Stimulated activated CD4-positive, alpha-beta T cell treated with anti-CD3 and anti-CD28 coated beads, Interleukin-1b, Interleukin-23, amount 100 ng/mL, for 4 hours (primary cell): ENCODE data around the gene PSG4.
"Not testable (repeated sequence)": the region's sequence is repeated elsewhere in the genome, so short reads cannot be mapped to it uniquely, and the experiment has no call there.

Experiments used
- DNase-seq, 2 donors: peaks; one replicate each; pipeline ENCODE4 v3.0.0-alpha.2; 2020; ENCODE audit warnings: low read depth in 2 of 2

Gene PSG4

DNA sequence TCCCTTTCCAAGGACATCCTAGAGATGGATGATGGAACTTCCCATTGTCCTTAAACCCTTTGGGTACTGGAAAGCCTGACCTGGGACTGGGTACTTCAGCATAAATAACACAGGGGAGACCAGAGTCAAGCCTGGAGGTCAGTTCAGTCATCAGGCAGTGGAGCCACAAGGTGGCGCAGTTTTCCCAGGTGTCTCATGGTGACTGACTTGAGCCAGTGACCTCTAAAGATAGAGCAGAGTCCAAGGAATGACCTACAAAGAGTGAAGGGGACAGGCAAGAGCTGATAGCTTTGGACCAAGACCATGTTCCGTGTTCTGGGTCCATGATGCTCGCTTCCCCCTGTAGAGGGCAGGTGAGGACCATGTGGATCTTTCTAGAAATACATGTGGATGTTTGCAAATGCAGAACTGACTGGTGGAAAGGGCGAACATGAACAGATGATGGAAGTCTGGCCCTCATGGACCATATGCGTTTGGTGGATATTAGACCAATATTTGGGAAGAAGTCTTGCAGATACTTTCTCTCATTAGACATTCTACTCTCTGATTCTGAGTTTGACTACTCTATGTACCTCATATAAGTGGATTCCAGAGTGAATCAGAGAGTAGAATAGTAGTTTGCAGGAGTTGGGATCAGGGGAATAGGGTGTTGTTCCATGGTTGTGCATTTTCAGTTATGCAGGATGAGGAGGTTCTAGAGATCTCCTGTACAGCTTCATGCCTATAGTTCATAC lies 6.6 kb downstream of the PSG4 start:
- DNase-seq: not testable (repeated sequence)

DNA sequence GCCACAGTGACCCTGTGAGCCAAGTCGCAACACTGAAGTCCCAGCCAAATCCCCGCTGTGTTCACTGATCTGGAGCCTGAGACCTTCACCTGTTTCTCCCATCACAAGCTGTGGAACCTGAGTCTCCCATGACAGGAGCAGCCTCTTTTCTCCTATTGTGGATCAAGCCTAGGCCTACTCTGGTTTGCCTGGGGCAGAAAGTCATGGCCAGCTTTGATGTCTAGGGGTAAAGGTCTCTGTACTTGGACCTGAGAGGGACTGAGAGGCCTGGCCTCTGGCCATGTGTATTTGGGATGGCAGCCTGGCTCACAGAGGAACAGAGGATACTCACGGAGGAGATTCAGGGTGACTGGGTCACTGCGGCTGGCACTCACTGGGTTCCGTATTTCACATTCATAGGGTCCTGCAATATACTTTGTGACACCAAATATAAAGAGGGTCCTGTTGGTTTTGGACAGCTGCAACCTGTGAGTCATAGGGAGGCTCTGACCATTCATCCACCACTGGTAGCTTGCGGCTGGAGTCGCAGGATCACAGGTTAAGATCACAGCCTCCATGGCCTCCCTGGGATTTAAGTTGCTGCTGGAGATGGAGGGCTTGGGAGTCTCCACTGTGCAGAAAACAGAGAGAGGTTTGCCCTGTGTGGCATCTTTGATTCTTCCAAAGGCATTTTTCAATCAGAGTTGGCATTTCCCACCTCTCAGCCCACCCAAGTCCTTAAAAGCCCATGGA lies 7.6 kb downstream of the PSG4 start:
- not testable (repeated sequence) for DNase-seq

DNA sequence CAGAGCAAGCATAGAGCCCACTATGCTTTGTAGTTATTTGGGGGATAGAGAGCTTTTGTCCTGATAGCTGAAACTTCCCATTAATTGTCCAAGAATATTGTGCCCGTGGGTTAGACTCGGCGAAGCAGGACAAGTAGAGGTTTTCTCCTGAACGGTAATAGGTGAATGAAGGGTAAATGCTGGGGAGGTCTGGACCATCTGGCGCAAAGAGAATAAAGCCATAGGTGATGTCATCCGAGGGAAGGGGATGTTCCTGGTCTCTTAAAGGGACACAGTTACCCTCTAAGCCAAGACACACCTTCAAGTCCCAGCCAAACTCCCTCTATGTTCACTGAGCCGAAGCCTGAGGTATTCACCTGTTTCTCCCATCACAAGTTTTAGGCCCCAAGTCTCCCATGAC lies 11.0 kb downstream of the PSG4 start:
- DNase-seq: not testable (repeated sequence)

DNA sequence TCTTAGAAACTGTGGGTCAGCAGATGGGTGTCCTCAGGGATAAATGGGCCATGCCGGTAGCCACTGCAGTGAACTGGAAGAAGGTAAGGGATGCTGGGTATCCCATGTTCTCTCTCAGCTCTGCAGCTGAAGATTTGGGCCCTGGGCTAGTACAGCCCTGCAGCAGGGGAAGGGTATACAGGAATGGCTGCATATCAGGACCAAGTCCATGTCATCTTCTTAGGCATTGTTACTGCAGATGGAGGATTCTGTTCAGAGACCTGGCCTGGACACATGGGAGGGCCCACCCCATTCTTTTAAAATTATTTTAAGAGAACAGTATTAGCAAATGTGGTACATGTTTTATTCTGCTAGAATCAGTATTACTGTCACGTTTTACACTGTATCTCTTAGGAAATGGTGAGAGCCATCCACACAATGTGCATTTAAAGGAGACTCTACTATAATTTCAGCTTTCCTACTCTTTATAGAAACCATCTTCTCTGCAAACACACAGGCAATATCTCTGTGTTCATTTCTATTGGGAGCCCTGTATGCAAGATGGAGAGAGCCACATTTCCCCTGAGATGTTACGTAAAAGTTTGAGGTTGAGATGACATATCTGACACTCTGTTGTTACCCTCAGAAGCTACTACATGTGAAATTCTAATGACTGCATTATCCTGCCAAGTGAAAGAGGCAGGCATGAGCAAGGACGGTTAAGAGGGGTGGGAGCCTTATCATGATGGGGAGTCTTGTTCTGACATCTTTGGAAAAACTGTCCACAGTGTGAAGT lies 12.9 kb downstream of the PSG4 start:
- DNase-seq: not testable (repeated sequence)

DNA sequence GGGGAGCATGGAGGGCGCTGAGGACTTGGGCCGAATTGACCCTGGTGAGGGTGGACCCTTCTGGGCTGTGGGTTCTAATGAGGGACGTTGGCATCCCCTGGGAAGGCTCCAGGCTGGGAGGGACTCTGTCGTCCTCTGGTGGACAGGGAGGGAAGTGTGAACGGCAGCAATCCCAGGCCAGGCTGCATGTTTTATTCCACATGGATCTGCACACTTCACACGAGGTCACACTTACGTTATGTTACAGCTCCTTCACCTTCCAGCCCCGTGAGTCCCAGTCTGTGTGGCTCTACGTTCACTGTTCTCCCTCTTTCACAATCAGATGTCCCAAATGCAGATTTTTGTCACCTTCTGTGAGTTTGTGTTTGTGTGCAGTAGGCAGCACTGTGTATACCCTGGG lies 17.3 kb downstream of the PSG4 start:
- not testable (repeated sequence) for DNase-seq

DNA sequence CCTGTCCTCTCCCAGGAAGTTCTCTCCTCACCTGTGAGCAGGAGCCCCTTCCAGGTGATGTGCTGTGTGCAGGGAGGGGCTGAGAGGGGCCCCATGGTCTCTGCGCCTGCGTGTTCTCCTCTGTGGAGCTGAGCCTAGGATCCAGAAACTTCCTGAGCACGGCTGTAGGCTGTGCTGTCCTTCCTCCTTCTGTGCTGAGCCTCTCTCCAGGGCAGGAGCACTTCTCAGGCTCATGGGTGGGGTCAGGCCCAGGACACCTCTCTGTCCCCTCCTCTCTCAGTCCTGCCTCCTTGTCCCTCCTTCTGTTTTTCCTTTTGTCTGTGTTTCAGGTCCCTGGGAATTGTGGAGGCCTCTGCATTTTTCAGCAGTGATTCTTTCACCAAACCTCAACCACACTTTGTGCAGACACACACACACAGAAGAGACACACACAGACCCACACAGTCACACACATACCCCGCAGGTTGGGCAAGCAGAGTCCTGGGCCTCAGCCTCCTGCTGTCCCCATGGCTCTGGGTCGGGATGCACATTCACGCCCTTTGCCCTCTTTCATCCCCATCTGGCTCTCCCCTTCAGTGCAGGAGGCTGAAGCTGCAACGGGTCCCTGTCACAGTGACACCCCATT lies 19.0 kb downstream of the PSG4 start, which contains the start of gene PSG5:
TSS of gene PSG5 (minus strand) at position 226 of the 625 bp plus-strand sequence. CDS start at position 95, 131 bp downstream.
- DNase-seq: not testable (repeated sequence)

DNA sequence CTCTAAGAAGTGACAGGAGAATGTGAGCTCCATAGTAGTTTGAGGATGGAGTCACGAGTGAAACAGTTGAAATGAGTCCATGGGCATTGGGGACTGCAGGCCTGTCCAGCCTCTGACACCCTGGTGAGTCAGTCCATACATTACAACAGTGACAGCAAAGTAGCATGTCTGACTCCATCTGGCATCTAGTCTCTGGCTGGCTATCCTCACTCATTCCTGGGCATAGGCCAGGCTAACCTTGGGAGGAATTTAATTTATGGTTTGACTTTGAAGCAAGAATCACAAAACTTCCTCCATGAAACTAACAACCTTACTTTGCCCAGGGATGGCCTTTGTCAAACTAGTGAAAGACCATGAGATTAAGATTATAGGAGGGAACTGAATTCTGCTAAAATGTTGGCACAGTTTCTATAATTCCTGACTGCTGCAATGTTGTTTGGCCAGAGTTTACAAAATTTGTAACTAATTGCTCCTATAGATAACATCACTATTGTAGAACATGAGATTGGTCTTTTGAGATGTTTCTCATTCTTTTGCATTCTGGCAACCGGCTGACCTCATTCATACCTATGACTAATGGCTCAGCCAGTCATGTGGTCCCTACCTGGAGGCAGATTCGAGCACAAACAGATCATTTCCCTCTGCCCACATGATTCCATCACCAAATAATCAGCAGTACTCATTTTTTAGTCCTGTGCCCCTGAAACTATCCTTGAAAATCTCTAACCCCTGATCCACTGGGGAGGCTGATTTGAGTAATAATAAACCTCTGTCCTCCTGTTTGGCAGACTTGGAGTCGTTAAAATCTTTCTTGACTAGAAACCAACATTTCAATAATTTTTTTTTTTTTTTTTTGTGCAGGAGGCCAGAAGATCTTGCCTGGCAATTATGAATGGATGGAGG lies 23.3 kb downstream of the PSG4 start:
- DNase-seq: not testable (repeated sequence)

DNA sequence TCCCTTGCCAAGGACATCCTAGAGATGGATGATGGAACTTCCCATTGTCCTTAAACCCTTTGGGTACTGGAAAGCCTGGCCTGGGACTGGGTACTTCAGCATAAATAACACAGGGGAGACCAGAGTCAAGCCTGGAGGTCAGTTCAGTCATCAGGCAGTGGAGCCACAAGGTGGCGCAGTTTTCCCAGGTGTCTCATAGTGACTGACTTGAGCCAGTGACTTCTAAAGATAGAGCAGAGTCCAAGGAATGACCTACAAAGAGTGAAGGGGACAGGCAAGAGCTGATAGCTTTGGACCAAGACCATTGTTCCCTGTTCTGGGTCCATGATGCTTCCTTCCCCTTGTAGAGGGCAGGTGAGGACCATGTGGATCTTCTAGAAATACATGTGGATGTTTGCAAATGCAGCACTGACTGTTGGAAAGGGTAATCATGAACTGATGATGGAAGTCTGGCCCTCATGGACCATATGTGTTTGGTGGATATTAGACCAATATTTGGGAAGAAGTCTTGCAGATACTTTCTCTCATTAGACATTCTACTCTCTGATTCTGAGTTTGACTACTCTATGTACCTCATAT lies 25.8 kb downstream of the PSG4 start:
- not testable (repeated sequence) for DNase-seq

DNA sequence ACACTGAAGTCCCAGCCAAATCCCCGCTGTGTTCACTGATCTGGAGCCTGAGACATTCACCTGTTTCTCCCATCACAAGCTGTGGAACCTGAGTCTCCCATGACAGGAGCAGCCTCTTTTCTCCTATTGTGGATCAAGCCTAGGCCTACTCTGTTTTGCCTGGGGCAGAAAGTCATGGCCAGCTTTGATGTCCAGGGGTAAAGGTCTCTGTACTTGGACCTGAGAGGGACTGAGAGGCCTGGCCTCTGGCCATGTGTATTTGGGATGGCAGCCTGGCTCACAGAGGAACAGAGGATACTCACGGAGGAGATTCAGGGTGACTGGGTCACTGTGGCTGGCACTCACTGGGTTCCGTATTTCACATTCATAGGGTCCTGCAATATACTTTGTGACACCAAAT lies 26.9 kb downstream of the PSG4 start:
- not testable (repeated sequence) for DNase-seq

DNA sequence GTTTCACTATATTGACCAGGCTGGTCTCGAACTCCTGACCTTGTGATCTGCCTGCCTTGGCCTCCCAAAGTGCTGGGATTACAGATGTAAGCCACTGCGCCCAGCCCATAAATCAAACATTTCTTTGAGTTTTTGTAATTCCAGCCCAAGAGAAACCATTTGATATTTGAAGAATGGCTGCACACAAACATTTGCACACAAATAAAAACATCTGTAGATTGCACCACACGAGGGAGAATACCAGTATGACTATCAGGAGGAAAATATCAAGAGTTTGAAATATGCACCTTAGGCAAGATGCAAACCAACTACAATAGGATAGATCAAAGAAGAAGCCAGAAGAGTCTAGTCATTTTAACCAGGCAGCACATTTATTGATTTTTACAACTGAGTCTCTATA lies 39.5 kb downstream of the PSG4 start:
- not testable (repeated sequence) for DNase-seq

DNA sequence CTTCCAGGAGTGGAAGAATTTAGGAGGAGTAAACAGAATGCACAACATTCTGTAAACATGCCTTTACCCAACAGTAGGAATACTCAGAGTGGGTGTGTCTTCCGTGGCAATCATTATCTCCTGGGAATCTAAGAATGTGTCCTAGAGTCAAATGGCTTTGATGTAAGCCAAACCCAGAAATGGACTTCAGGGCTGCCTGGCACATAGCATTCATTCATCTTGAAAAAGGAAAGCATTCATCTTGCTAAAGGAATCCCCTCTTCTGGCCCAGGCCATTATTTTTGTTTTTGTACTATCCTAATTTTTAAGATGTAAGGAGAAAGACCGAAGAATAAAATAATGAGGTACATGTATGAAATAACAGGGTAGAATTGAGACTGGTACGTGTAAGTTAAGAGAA lies 42.3 kb downstream of the PSG4 start:
- not testable (repeated sequence) for DNase-seq

DNA sequence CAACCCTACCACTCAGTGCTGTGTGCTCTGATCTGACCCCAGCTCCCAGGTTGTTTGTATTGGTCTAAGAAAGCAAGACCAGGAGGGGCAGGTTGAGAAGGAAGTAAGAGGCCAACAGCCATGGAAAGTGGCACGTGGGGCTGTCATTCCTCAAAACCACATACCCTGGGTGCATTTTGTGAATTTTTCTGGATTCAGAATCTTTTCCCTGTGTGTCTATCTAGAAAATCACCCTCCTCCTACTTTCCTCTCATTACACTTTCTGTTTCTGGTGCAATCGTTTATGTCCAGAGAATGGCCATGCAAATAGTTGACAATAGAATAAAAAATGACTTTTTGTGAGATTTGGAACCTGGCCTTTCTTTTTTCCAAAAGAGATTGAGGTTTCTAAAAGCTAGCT lies 43.2 kb downstream of the PSG4 start:
- not testable (repeated sequence) for DNase-seq

DNA sequence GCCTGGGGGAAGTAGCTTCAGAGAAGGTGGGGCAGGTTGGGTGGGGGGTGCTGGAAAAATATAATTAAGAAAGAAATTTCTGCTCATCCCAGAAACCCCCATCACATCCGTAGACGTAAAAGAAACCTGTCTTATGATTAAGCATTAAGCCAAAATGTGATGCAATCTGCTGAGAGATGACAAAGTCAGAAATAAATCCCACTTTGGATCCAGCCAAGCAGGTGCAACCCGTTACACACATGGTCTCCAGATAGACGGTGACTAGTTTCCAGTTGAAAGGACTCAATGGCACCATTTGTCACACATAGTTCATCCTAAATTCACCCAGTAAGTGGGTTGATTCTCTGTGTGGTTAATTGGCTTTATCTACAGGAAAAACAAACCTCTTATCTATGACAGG lies 53.2 kb downstream of the PSG4 start:
- no peak for DNase-seq

DNA sequence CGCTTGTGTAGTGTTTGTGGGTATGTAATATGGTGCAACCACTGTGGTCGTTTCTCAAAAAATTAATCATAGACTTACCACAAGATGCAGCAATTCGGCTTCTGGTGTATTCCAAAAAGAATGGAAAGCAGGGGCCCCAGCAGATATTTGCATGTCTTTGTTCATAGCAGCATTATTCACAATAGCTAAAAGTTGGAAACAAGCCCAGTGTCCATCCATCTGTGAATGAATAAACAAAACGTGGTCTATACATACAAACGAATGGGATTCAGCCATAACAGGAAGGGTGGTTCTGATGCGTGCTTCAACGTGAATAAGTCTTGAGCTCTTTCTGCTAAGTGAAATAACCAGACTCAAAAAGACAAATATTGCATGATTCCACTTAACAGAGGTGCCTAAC lies 55.6 kb downstream of the PSG4 start:
- DNase-seq: not testable (repeated sequence)

DNA sequence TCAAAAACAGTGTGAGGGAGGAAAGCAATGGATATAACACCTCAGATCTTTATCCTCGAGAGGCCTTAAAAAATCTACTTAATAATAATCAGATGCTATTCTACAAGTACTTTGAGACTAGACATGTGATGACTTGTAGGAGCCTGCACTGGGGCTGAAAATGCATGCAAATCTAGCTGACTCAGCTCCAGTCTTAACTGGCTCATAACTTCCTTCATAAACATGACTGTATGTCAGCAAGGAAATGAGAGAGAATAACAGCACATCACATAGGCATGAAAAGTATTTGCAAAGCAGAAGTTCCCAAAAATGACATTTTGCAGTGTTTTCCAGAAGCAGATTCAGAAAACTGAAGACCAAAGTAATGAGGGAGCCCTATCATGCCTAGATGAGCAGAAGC lies 57.2 kb downstream of the PSG4 start:
- DNase-seq: no peak
